Hematopoietic multipotent progenitor cell treated with erythropoietin and hydrocortisone succinate and interleukin-3 and kit ligand, for 4 days (in vitro differentiated cells): Measurements from ENCODE around the gene FGGY.
"Not testable (repeated sequence)": the region's sequence is repeated elsewhere in the genome, so short reads cannot be mapped to it uniquely, and the experiment has no call there.

Experiments used
- DNase-seq: peaks from one replicate; pipeline ENCODE4 v3.0.0-alpha.2; 2015

The FGGY gene

DNA sequence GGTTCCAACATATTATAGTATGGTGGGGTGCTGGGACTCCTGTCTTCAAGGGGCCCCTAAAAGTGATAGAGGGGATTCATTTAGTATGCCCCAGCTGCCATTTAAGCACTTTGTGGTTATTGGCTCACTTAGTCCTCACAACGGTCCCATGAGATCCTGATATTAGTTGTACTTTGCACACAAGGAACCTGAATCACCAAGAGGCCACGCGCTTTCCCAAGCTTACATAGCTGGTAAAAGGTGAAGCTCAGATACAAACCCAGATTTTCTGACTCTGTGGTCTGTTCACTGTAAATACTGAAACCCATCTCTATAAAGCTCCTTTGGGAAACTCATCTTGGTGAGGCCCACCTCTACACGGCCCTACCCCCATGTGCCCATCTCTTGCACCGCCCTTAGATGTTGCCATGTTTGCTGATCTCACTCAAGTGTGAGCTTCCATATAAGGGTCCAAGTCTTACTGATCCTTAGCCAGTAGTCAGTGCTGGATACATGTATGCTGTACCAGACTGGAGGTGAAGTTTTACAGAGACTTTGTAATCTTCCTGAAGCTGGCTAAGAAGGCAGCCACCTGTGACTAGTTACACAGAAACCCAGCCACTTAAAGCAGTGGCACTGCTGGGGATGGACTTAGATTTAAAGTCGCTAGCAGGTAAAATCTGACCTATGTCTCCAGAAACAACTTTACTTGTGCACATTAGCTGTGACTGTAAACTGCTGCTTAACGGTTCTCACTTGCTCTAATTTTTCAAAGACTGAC is 393.5 kb downstream of the FGGY start:
- no peak for DNase-seq

DNA sequence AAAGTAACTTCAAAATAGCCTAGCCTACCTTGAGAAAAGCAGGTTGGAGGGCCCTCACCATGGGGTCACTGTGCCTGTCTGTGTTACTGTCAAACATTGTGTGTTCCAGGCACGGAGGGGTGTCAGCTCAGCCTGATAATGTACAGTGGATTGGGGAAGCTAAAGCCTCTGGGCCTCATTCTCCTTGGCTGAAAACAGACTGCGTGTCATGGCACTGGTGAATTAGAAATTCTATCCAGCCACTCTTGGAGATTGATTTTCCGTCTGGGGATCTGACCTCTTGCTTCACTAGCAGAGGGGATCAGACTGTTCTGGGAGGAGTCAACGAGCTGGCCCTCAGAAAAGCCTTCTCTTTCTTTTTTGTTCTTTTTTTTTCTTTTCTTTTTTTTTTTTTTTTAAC is 394.4 kb downstream of the FGGY start:
- DNase-seq, result no peak

DNA sequence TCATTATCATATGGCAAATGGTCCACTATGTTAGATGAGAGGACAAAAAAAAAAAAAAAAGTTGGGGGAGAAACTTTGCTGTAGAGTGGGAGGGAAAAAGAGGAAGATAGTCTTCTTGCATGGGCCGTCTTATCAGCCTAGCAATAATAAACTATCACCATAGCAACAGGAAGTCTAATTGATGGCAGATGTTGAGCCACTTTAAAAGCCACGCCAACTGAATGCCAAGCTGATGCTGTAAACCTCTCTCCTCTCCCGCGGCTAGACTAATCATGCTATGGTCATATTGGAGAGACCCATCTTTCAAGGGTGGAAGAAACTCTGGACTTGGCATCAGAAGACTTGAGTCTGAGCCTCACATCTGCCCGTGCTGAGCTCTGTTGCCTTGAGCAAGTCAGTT is 395.7 kb downstream of the FGGY start:
- DNase-seq, result peak; percentile 91

DNA sequence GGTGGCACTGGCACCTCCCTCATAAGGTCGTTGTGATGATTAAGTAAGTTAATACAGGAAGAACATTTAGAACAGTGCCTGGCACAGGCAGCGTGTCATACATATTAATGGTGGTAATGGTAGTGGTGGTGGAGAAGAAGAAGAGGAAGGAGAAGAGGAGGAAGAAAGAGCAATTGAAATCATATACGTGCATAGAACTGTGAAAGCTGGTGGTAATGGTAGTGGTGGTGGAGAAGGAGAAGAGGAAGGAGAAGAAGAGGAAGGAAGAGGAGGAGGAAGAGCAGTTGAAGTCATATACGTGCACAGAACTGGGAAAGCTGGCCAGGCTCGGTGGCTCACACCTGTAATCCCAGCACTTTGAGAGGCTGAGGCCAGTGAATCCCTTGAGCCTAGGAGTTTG is 396.5 kb downstream of the FGGY start:
- peak; percentile 17 for DNase-seq

DNA sequence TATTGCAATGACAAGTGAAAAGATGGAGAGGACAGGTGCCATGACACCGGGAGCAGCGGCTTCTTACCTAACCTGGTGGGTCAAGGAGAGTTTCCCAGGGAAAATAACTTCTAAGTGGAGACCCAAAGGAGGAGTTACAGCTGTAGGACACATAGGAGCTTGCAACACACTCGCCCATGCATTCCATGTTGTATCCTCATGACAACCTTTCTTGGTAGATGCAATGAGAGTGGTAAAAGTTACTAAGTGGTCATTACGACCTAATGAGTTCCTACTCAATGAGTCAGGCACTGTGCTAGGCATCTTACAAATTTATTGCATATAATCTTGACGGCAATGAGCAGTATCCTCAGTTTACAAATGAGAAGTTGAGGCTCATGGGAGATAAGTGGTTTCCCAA is 398.4 kb downstream of the FGGY start:
- DNase-seq, result no peak

DNA sequence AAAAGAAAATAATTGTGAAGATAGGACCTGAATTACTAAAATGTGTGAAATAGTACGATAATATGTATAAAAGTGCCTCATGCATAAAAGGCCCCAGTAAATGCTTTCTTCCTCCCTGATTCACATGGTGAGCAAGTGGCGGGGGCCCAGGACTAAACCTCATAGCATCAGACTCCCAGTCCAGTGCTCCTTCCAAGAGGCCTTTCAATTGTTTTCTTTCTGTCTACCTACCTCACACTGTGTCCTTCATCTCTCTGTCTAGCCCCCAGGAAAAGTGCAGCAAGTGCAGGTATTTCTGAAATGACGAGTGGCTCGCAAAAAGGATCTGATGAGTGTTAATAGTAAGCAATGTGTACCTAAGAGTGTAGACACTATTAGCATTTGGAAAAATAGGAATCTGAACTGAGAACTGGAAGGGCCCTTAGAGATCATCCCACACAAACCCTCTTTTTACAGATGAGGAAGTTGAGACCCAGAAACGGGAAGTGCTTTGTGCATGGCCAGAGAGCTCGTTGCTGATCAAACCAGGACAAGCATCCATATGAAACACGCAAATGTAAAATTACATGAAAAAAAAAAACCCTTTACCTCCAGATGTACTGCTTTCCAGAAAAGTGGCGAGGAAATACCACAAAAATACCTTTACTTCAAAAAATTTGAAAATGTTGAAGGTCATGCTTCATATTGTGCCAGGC is 399.7 kb downstream of the FGGY start:
- peak; percentile 82 for DNase-seq

DNA sequence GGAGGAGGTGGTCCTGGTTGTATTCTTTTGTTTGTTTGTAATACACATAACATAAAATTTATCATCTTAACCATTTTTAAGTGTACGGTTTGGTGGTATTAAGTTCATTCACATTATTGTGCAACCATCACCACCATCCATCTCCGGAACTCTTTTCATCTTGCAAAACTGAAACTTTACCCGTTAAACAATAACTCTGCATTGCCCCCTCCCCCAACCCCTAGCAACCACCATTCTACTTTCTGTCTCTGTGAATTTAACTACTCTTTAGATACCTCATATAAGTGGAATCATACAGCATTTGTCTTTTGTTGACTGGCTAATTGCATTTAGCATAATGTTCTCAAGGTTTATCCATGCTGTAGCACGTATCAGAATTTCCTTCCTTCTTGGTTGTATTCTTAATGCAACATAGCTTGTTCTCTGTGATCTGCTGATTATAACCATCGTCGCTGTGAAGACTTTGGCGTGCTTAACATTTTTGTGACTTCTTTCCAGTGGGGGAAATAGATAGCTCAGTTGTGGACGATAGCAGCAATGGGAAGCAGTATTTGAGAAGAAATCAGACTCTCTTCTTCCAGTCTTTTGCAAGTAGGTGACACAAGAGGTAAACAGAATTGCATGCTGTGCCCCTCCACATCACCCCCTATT is 400.4 kb downstream of the FGGY start:
- peak; percentile 79 for DNase-seq

DNA sequence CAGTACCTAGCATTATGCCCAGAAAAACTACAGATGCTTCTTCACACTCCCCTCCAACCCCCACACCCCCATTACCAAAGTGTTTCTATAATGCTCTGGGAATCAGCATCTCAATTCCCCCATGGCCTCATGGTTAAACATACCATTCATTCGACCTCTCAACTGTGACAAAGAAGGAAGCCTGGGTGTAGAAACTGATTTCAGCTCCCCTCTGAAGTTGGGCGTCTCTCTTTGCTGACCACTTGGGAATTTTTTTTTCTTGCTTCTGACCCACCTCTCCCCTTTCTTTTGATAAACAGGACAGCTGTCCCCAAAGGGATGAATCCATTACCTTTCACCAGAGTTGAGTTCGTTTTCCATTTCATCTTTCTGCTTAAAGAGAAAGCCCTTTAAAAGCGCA is 401.5 kb downstream of the FGGY start:
- no peak for DNase-seq

DNA sequence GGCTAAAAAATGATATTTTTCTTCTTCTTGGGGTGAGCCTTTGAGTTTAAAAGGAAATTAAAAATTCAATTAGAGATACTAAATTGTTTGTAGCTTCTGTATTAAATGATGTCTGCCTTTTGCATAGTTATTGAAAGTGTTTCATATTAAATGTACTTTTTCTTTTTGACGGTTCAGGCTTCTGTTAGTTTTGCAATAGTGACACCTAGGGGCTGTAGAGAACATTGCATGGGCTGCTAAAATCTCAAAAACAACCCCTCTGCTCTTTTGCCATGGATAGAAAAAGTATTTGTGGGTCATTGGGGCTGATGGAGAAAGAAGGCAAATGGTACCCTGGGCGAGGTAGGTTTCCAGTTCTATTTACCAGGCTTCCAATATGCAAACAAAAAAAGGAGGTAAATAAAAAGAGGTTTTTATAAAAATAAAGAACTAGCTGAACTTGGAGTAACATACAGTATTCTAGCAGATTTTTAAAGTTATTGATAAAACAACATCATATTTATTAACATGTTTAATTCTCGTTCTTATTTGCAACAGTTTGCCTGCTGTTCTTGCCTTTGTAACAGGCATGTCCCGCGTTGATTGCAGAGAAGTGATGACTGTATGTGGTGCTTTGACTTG is 402.4 kb downstream of the FGGY start:
- DNase-seq, result peak; percentile 79

DNA sequence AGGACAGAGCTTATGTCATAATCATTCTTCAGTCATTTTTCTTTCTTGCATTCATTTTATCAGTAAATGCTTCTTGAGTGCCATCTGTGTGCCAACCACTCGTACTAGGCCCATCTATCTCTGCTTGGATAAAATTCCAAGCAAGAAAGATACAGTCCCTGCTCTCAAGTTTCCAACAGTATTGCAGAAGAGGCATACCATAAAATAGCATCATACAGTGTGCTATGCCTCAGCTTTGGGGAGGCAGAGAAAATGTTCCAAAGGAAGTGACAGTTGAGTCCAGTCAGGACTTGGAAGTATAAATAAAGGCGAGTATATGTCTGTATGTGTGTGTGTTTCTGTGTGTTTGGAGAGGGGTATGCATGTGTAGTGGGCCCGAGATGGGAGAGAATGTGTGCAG is 404.5 kb downstream of the FGGY start:
- no peak for DNase-seq

DNA sequence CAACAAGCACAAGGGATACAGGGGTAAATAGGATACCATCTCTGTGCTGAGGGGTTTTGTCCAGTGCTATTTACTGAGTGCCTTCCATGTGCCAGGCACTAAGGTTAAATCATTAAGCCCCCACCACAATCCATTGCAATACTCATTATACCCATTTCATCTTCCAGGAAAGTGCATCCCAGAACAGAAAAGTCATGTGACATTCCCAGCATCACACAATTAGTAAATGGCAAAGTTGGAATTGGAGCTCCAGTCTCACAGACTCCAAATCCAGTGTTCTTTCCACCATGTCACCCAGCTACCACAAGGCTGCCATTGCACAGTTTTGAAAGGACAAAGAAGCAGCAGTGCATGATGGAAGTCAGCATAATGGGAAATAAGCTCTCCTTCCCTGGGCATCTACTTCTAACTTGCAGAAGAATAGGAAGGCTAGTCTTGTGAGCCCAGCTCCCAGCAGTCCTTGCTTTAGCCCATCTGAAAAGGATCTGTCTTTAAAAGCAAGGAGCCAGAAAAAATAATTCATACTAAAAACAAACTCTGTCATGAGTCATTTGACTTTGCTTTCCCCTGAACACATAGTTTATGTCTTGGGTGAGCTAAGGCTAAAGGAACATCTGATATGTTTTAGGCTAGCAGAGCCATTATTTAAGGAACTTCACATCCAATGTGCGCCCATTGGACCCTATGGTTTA is 406.5 kb downstream of the FGGY start:
- DNase-seq, result no peak

DNA sequence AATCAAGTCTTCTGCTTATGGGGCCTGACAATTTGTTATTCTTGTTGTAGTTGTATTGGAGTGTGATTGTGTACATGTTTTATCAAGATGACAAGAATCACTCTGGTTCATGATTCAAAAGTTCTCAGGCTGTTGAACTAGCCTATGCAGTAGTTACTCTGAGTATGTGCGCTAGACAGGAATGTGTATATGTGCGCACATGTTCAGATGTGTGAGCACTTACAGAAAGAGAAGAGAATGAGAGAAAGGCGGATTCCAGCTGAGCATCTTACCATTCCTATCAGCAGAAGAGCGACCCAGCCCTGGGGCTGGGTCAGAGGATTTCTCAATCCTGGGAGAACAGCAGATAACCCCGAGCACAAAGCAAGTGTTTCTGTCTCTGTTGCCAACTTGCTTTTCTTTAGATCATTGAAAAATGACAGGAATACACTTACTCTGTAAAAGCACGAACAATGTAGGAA is 407.1 kb downstream of the FGGY start:
- no peak for DNase-seq

DNA sequence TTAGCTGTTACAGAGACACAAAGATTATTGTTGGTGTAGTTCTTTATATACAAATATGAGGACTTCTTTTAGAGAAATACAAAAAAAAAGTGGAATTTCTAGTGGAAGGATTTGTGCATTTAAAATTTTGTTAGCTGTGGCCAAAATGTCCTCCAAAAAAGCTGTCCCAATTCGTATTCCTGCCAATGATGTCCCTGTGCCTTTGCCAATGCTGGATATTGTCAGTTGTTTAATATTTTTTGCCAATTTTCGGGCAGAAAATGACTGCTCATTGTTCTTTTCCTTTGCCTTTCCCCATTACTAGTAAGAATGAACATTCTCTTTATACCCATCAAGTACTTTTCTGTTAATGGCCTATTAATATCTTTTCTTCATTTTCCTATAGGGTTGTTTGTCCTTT is 407.8 kb downstream of the FGGY start:
- no peak for DNase-seq

DNA sequence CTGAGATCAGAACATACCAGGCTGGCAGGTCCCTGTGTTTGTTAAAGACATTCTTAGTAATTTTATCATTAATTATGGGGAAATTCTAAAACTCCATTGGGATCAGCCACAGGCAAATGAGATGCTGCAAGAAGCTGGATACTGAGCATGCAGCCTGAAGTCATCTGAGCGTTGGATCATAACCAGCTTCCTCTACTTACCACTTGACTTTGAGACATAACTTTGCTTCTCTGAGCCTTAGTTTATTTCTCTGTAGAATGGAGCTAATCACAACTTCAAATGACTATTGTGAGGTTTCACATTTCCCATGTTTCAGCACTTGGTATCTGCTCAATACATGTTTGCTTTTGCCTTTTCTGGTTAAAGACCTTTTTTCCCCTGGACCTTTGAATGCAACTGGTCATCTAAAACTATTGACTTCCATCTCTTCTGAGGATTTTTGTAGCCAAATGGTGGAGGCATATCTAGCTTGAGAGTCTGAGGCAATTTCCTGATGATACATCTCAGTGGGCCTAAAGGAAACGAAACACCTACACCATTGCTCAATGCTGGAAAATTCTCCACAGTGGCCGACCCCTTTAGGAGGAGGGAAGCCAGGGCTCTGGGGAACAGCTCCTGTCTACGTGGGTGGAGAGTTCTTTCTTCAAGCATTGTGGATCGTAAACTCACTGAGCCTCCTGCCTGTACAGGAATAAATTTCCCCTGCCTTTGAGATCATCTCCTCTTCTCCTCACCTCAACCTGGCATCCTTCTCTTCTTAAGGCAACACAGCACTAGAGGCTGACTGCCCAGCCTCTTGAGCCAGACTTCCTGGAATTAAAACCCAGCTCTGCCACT is 408.8 kb downstream of the FGGY start:
- no peak for DNase-seq

DNA sequence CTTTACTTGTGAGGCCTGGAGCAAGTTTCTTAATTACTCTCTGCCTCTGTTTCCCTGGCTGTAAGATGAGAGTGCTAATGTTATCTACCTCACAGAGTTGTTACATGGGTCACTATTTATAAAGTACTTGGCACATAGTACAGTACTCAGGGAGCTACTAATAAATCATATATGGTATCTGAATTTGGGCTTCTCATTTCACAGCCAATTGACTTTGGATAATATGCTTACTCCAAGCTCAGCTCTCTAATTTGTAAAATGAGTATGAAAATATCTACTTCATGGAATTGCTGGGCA is 409.4 kb downstream of the FGGY start:
- no peak for DNase-seq

DNA sequence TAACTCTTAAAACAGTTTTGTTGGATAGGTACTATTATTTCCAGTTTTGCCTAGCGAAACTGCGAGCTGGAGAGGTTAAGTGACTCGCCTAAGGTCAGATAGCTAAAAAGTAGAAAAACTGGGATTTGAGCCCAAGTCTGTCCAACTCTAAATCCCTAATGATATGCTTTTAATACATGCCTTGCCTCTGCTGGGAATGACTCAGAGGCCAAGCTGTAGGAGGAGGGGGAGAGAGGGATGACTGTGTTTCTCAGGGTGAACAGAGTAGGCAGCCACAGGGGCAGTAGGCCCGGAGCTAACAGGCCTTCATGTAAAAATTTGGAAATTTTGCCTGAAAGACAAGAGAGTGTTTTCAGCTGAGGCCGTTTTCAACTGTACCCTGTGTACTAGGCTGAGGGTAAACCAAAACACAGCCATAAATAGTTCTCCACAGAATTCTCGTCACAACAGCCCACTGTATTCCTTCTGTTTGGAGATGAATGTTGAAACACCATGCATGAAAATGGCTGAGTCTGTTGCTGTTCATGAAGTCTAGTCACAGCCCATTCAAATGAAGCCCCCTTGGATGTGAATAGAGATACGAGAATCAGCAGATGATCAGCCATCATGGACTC is 410.4 kb downstream of the FGGY start:
- DNase-seq, result no peak

DNA sequence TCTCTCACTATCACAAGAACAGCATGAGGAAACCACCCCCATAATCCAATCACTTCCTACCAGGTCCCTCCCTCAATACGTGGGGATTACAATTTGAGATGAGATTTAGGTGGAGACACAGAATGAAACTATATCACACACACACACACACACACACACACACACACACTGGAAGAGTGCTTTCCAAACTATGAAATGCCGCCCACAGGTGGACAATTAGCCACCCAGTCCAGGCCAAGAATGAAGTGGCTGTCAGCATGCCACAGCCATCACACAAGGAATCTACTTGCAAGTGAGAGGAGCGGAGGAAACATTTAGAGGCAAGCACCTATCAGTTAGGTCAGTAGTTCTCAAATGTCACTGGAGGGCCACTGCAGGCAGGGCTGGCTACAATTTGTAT is 412.4 kb downstream of the FGGY start:
- DNase-seq, result no peak

DNA sequence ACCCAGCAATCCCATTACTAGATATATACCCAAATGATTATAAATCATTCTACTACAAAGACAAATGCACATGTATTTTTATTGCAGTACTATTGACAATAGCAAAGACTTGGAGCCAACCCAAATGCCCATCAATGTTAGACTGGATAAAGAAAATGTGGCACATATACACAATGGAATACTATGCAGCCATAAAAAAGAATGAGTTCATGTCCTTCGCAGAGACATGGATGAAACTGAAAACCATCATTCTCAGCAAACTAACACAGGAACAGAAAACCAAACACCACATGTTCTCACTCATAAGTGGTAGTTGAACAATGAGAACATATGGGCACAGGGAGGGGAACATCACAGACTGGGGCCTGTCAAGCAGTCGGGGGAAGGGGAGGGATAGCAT is 414.0 kb downstream of the FGGY start:
- not testable (repeated sequence) for DNase-seq

DNA sequence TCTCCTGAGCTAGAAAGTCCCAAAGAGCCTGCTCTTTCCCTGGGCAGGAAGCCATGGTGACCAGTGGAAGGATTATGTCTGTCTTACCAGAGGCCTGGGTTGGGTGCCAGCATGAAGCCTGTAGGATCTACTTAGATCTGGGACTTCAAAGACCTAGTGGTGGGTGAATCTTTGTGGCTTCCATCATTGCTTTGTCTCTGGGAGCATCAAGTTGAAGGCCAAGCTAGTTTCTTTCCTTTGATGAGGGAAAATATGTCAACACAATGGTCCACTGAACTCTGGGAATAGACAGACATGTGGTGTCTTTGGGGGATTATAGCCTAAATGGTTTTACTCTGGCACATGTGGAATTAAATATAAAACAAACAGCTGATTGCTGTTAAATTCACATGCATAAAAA is 417.3 kb downstream of the FGGY start:
- no peak for DNase-seq

DNA sequence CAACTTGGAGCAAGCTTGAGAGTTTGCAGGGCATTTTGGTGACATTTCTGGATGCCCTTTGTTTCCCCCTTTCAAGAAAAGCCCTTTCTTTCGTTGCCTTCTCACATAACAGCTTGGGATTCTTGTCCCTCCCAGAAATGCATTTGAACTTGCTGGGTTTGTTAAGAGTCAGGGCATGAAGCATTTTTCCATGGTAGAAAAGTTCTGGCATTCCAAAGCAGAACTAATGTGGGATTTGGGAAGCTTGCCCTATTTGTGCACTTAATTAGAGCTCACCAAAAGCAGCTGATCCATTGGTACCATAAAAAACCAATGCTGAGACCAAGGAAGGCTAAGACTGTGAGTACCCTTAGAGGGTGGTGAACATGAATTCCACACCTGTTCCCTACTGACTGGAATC is 418.1 kb downstream of the FGGY start:
- DNase-seq, result no peak

DNA sequence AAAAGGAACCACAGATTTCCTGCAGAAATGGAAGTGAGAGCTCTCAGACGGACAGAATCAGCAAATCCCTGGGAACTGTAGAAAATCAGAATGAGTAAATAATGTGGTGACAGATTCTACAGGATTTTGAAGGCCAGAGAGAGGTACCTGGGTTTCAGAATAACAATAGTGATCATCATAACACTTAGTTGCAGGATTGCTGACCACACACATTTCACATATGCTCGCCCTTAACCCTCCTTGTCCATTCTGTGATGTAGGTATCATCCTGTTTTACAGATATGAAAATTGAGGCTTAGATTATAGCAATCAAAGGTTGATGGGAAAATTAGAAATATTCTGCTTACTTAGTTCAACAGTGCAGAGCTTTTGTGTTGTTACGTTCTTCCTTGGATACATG is 419.9 kb downstream of the FGGY start:
- DNase-seq, result no peak
